ENCODE results near the gene NDUFS3.

The NDUFS3 gene

DNA sequence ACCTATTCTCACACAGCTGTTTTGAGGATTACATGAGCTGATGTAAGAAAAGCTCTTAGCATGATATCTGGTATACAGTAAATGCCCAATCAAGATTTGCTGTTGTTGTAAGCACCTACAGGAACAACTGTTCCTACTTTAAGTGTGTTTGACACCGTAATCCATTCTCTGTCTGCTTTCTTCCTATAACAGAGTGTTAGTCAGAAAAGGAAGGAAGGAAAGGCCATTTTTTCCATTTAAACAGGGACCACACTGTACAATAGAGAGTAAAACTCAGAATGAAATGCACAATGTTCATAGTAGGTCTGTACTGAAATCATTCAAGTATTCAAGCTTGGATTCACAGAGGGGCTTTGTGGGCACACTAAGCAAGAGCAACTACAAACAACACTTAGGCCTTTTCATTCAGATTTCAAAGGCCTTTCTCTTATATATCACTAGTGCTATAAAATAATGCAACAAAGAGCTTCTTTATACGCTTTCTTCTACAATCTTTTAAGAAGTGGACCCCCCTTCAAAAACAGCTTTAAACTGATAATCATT lies 42.0 kb downstream of the NDUFS3 start:
- Histone ChIP-seq H3K27me3 (no peaks in the 10 kb centered on the region), H3K4me3 (no peak overlapping the region), H3K9ac (no peak overlapping the region), H3K36me3 (peaks cover 100% of the 10 kb centered on the region), H3K4me2 (no peak overlapping the region), H4K20me1 (no peaks in the 10 kb centered on the region), H3K4me1 (peaks cover 10% of the 10 kb centered on the region), H3K27ac (no peak overlapping the region), H3K9me3 (no peaks in the 10 kb centered on the region)
- no peak for TF ChIP-seq Cebpa-rat (IDR thresholded peaks at IDR 0.05)

DNA sequence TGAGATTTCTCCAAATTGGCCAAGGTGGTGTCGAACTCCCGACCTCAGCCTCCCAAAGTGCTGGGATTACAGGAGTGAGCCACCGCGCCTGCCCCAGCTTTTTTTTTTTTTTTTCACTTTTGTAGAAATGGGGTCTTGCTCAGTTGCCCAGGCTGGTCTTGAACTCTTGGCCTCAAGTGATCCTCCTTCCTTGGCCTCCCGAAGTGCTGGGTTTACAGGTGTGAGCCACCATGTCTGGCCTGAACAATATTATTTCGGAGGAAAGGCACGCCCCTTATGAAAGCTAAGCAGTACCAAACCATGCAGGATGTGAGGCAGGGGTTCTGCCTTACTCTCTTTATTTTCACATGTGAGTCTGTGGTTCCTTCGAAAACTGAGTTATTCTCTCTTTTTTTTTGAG lies 47.4 kb downstream of the NDUFS3 start:
- no peak overlapping the region for H3K27ac ChIP-seq
- TF ChIP-seq Cebpa-rat (IDR thresholded peaks at IDR 0.05), result no peak
- H3K27me3 ChIP-seq, result no peaks in the 10 kb centered on the region
- no peak overlapping the region for H3K9ac ChIP-seq
- H3K9me3 ChIP-seq, result no peaks in the 10 kb centered on the region
- no peak overlapping the region for H3K4me3 ChIP-seq
- no peaks in the 10 kb centered on the region for H4K20me1 ChIP-seq
- no peak overlapping the region for H3K4me2 ChIP-seq
- H3K4me1 ChIP-seq, result no peaks in the 10 kb centered on the region
- peaks cover 100% of the 10 kb centered on the region for H3K36me3 ChIP-seq

DNA sequence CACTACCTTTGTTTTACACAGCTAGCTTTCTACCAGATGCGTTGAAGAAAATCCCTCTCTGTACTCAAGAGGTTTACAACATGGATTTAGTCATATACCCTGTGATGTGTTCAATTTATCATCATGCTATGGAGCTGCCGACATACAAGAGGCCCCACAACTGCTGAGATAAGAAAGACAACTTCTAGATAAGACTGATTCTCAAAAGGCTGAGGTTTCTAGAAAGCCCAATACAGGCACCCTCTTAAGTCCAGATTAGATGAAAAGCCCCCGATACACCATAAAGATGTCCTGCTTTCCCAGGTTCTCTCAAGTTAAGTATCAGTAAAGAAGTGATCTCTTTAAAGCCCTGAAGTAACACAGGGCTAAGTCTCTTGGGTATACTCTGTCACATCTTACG lies 49.2 kb downstream of the NDUFS3 start:
- H3K27me3 ChIP-seq, result no peaks in the 10 kb centered on the region
- H3K4me1 ChIP-seq, result no peaks in the 10 kb centered on the region
- TF ChIP-seq Cebpa-rat (IDR thresholded peaks at IDR 0.05), result no peak
- peaks cover 100% of the 10 kb centered on the region for H3K36me3 ChIP-seq
- H3K9ac ChIP-seq, result no peak overlapping the region
- H4K20me1 ChIP-seq, result no peaks in the 10 kb centered on the region
- H3K4me3 ChIP-seq, result no peak overlapping the region
- no peak overlapping the region for H3K4me2 ChIP-seq
- no peaks in the 10 kb centered on the region for H3K9me3 ChIP-seq
- H3K27ac ChIP-seq, result no peak overlapping the region

DNA sequence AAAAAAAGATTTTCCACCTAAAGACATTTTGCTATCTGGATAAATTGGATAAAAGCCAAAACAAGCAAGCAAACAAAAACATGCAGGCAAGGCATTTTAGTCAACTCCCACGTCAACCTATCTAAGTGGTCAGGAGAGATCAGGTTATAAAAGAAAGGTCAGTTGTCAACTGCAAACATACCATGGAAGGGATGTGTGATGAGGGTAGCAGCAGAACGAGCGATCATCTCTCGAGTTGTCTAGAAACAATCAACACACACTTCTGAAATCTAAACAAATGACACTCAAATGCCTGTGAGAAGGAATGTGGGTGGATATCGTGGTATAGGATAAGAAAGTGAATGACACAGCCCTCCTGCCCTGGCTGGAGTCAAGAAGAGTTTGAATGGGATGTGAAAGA lies 52.6 kb downstream of the NDUFS3 start:
- Histone ChIP-seq H4K20me1 (no peaks in the 10 kb centered on the region), H3K27me3 (no peaks in the 10 kb centered on the region), H3K4me1 (no peaks in the 10 kb centered on the region), H3K4me2 (no peak overlapping the region), H3K36me3 (peaks cover 99% of the 10 kb centered on the region), H3K27ac (no peak overlapping the region), H3K4me3 (no peak overlapping the region), H3K9me3 (no peaks in the 10 kb centered on the region), H3K9ac (no peak overlapping the region)
- no peak for TF ChIP-seq Cebpa-rat (IDR thresholded peaks at IDR 0.05)

Data from BLaER1 (cell line).